ENCODE data around the gene RAB14. TPM values are rescaled to one million over a fixed set of nuclear protein-coding genes. Genes with fewer than 3 reads are reported as not detected.

RAB14 gene
- total and polyA plus RNA-seq, 2 experiments from 2014 or later, result 22.8 to 31.0 TPM

GRCh38 chr9:121234832-121235161, 33.1 kb upstream of the RAB14 start:
- Mint-ChIP-seq H3K27me3 (ENCODE audit: insufficient read depth, low read depth, poor library complexity) (peaks cover 8% of the 10 kb centered on the region), H3K27ac (no peak overlapping the region), H3K36me3 (ENCODE audit: low read depth) (no peaks in the 10 kb centered on the region), H3K4me3 (no peak overlapping the region), H3K9me3 (no peaks in the 10 kb centered on the region), H3K4me1 (peaks cover 7% of the 10 kb centered on the region; the same call in 1 of the 3 replicates)
- DNase-seq (ENCODE audit: low spot score) (no peak), ATAC-seq (no peak)
- Histone ChIP-seq H4K20me1 (replicated peaks; ENCODE audit: insufficient read depth) (no peaks in the 10 kb centered on the region; the same call in 1 of the 2 replicates), H3K4me3 (no peak overlapping the region), H3K36me3 (ENCODE audit: insufficient read depth) (no peaks in the 10 kb centered on the region), H3K27me3 (ENCODE audit: insufficient read depth) (no peaks in the 10 kb centered on the region), H2AFZ (no peak overlapping the region), H3K9me2 (ENCODE audit: insufficient read depth) (peaks cover 9% of the 10 kb centered on the region; the same call in 1 of the 2 replicates), H3K79me2 (replicated peaks; ENCODE audit: insufficient read depth) (no peaks in the 10 kb centered on the region), H3F3A (replicated peaks; ENCODE audit: low read depth) (no peaks in the 10 kb centered on the region), H3K4me1 (ENCODE audit: insufficient read depth) (no peaks in the 10 kb centered on the region), H3K4me2 (no peak overlapping the region), H3K27ac (ENCODE audit: low read depth) (no peak overlapping the region)
- TF ChIP-seq ETS1 (IDR thresholded peaks at IDR 0.05), result no peak
- no peak for TF ChIP-seq JUNB (IDR thresholded peaks at IDR 0.05; ENCODE audit: unreplicated experiment)
- TF ChIP-seq ZNF114 (CRISPR knock-in tag; IDR thresholded peaks at IDR 0.05), result no peak
- no peak for TF ChIP-seq STAT1 (IDR thresholded peaks at IDR 0.05; ENCODE audit: unreplicated experiment)
- no peak for TF ChIP-seq REST (IDR thresholded peaks at IDR 0.05; ENCODE audit: unreplicated experiment)
- TF ChIP-seq POLR2AphosphoS5 (IDR thresholded peaks at IDR 0.05; ENCODE audit: low read depth), result no peak
- TF ChIP-seq NANOG (IDR thresholded peaks at IDR 0.05; ENCODE audit: borderline replicate concordance), result no peak
- TF ChIP-seq CREB1 (CRISPR knock-in tag; IDR thresholded peaks at IDR 0.05; ENCODE audit: low read depth), result no peak
- no peak for TF ChIP-seq EZH2phosphoT487 (IDR thresholded peaks at IDR 0.05; ENCODE audit: unreplicated experiment)

GRCh38 chr9:121233906-121234831, 32.5 kb upstream of the RAB14 start:
- no peak overlapping the region for H3K4me3 Mint-ChIP-seq
- no peaks in the 10 kb centered on the region for H3F3A ChIP-seq (replicated peaks; ENCODE audit: low read depth)
- peak overlapping the region; percentile 14; the same call in 1 of the 2 replicates for H2AFZ ChIP-seq
- no peak overlapping the region for H3K27ac Mint-ChIP-seq
- peaks cover 8% of the 10 kb centered on the region for H3K27me3 Mint-ChIP-seq (ENCODE audit: insufficient read depth, low read depth, poor library complexity)
- H3K79me2 ChIP-seq (replicated peaks; ENCODE audit: insufficient read depth), result no peaks in the 10 kb centered on the region
- no peaks in the 10 kb centered on the region; the same call in 1 of the 2 replicates for H4K20me1 ChIP-seq (replicated peaks; ENCODE audit: insufficient read depth)
- no peak overlapping the region for H3K4me2 ChIP-seq
- peaks cover 3% of the 10 kb centered on the region; the same call in 1 of the 2 replicates for H3K9me2 ChIP-seq (ENCODE audit: insufficient read depth)
- no peaks in the 10 kb centered on the region for H3K36me3 ChIP-seq (ENCODE audit: insufficient read depth)
- peaks cover 7% of the 10 kb centered on the region; the same call in 1 of the 3 replicates for H3K4me1 Mint-ChIP-seq
- no peaks in the 10 kb centered on the region for H3K36me3 Mint-ChIP-seq (ENCODE audit: low read depth)
- ATAC-seq (no peak), DNase-seq (ENCODE audit: low spot score) (no peak)
- H3K27ac ChIP-seq (ENCODE audit: low read depth), result no peak overlapping the region
- no peak overlapping the region for H3K4me3 ChIP-seq
- H3K27me3 ChIP-seq (ENCODE audit: insufficient read depth), result no peaks in the 10 kb centered on the region
- H3K4me1 ChIP-seq (ENCODE audit: insufficient read depth), result no peaks in the 10 kb centered on the region
- H3K9me3 Mint-ChIP-seq, result no peaks in the 10 kb centered on the region
- no peak for TF ChIP-seq JUNB (IDR thresholded peaks at IDR 0.05; ENCODE audit: unreplicated experiment)
- TF ChIP-seq ETS1 (IDR thresholded peaks at IDR 0.05), result no peak
- no peak for TF ChIP-seq ZNF114 (CRISPR knock-in tag; IDR thresholded peaks at IDR 0.05)
- TF ChIP-seq POLR2AphosphoS5 (IDR thresholded peaks at IDR 0.05; ENCODE audit: low read depth), result no peak
- TF ChIP-seq EZH2phosphoT487 (IDR thresholded peaks at IDR 0.05; ENCODE audit: unreplicated experiment), result no peak
- no peak for TF ChIP-seq CTCF (conservative IDR thresholded peaks at IDR 0.05; ENCODE audit: low read depth in 2 of 2)
